GM19328 (cell line): Measurements from ENCODE around the gene CYFIP1.

Source experiments
- ATAC-seq: cut with Tn5 transposase; IDR thresholded peaks from one replicate; pipeline ENCODE4 v1.9.1; 2021; ENCODE audit warnings: mild to moderate bottlenecking, moderate library complexity; ENCODE audit not compliant: unreplicated experiment

CYFIP1 gene

DNA sequence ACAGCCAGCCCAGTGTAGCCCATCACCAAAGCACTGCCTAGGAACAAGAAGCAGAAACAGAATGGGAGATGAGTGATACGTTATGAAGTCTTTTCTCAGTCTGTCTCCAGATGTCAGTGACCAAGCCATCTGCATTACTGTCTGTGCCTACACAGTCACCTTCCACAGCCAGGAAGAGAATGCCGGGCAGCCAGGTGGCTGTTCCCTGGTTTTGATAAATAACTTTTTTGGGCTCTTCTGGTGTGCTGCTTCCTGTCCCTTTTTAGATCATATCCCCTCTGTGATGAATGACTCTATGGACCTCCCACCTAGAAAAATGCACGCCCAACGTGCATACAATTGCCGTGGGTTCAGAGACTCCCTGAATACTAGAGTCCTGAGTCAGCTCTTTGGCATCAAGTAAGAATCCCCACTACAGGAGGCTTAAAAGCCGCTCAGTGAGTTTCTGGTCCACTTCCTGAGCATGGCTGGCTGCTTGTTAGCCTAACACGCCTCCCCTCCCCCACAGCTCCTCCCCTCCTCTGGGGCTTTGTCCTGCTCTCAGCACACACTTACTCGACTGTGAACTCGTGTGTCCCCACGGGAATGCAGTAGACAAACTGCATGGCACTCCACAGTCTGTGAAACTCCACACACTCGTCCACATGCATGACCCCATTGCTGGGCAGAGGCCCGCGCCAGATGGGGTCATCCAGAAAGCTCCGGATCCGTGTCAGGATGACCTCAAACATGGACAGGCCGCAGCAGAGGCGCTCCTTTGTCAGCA, 107.0 kb downstream of the CYFIP1 start:
- ATAC-seq = no peak

DNA sequence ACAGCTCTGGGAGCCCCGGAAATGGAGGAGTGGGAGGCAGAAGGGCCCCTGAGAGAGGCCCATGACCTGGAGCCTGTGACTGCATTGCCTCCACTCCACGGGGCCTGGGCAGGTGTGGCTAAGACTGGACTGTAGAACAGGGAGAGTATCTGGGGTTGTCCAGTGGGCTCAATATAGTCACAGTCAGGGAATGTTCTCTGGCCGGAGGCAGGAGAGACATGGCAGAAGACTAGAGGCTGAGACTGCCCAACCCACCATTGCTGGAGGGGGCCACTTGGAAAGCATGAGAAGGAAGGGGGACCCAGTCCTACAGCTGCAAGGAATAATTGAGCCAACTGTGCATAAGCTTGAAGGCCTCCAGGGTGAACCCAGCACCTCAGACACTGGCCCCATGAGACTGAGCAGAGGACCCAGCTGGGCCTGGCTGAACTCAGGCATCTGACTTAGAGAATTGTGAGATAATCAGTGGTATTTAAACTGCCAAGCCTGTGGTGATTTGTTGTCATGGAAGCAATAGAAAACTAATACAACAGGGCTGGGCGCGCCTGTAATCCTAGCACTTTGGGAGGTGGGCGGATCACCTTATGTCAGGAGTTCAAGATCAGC, 108.6 kb downstream of the CYFIP1 start:
- no peak for ATAC-seq

- no peak for ATAC-seq
Measured at GRCh38 chr15:22870865-22871264, 109.3 kb downstream of the CYFIP1 start.

DNA sequence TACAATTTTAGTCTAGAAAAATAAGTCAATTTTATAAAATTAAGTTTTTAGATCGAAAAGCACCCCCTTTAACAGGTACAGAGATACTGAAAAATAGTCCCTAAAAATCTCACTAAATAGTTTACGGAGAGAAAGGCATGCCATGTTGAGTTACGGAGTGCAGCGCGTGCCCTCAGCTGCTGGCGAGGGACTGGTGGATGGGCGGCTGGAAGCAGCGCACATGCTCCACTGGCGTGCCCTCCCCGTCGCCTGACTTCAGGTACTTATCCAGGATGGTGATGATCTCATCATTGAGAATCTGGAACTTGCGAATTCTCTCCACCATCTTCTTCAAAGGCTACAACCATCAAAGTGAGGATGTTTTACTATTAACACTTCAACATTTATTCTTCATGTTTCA, 110.3 kb downstream of the CYFIP1 start:
- no peak for ATAC-seq

- no peak for ATAC-seq
Measured at GRCh38 chr15:22868928-22869327, 111.2 kb downstream of the CYFIP1 start.

DNA sequence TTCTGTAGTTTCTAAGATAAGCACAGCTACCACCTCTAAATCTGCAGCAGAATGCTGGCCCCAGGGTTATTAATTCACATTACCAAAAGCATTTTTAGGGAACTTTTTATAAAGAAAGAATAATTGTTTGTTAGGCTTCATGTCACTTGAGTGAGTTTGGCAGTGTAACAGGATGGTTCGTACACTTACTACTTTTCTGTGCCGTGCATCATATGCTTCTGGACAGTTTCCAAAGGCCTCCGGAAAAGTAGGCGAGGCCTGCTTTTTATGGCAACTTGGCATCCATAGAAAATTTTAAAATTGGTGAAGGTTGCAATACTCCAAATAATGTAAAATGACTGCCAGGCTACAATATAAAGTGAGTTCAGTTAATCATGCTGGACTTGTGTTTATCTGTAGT, 111.7 kb downstream of the CYFIP1 start:
- ATAC-seq = no peak

- ATAC-seq = no peak
Measured at GRCh38 chr15:22867886-22868285, 112.3 kb downstream of the CYFIP1 start.

GRCh38 chr15:22866079-22866478, 114.1 kb downstream of the CYFIP1 start:
- ATAC-seq = no peak

GRCh38 chr15:22863356-22863755, 116.8 kb downstream of the CYFIP1 start:
- no peak for ATAC-seq

DNA sequence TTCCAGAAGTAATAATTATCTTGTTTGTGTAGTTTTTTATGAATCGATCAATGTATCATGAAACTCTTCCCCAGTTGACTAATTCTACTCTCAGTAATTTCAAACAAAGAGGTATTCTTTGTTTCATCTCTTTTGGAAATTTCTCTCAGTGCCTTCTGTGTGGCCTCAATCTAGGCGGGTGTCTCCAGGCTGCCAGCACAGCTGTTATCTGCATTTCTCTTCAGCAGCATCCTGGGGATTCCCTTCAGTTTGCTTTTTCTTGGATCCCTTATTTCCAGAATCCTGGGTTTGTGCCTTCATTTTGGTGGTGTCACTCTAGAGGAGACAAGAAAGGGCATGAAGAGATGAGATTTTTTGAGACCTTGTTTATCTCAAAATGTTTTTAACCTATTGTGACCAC, 119.0 kb downstream of the CYFIP1 start:
- no peak for ATAC-seq

- ATAC-seq = no peak
Measured at GRCh38 chr15:22856659-22857058, 123.5 kb downstream of the CYFIP1 start.

GRCh38 chr15:22855791-22856190, 124.4 kb downstream of the CYFIP1 start:
- no peak for ATAC-seq

- no peak for ATAC-seq
Measured at GRCh38 chr15:22851513-22851912, 128.7 kb downstream of the CYFIP1 start.

DNA sequence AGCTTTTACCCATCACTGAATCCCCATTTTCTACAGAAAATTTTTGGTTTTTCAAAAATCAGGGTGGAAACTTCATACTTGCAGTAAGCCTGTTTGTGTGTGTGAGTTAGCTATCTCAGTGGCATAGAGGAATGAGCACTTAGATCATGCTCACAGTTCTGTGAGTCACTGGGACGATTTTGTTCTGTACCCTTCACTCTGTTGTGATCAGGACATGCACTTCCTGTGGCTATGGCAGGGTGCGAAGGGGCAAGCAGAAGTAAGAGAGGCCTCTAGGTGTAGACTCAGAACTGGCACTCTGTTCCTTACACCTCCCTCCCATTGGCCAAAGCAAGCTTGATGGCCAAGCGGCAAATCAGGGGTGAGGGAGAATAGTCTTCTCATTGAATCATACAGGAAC, 130.1 kb downstream of the CYFIP1 start:
- no peak for ATAC-seq

DNA sequence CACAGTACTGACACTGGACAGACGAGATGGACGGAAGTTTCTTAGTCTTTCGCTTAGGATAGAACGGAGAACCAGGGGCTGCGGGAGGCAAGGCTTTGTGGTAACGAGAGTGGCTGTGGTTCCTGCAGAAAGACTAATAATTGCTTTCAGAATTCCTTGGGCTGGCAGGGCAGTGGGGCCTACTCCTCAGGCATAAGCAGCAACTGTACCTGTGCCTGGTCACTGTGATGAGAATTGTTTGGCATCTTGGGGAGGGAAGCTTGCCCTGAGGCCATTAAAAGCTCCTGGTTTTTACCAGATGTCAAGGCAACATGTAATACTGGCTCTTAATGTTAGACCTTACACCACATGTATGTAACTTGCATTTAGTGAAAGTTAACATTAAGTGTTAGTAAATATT, 134.1 kb downstream of the CYFIP1 start:
- ATAC-seq = no peak

DNA sequence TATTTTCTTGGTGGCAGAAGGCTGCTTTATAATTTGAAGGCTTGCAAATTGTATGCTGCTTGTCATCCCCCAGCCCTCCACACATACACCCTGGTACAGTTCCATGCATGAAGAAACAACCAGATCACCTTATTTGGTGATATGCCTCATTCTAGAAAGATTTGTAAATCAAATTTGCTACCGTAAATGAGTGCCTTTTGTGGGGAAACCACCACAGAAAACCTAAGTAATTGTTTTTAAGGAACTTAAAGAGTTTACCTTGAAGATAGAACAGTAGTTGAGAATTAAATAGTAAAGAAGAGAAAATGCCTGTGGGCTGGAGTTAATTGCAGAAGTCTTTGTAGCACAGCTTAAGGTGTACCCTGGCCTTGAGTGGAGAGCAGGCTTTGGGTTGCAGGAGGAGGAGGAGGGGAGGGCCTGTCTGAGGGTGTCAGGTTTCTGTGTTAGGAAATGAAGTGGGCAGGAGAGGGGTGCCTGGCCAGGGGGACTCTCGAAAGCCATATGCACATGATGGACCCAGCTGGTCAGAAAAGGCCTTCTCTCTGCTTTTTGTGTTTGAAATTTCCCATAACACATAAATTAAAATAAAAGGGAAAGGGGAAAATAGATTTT, 134.8 kb downstream of the CYFIP1 start:
- ATAC-seq = no peak

- no peak for ATAC-seq
Measured at GRCh38 chr15:22844421-22845288, 135.5 kb downstream of the CYFIP1 start.

- ATAC-seq = no peak
Measured at GRCh38 chr15:22839046-22839695, 141.0 kb downstream of the CYFIP1 start.

GRCh38 chr15:22838292-22839042, 141.7 kb downstream of the CYFIP1 start, which contains the start of gene NIPA2:
Gene NIPA2, plus strand, starts transcription at chr15:22838666. Its CDS starts 13,066 bp downstream, at chr15:22851732.
- ATAC-seq = peak; percentile 71

DNA sequence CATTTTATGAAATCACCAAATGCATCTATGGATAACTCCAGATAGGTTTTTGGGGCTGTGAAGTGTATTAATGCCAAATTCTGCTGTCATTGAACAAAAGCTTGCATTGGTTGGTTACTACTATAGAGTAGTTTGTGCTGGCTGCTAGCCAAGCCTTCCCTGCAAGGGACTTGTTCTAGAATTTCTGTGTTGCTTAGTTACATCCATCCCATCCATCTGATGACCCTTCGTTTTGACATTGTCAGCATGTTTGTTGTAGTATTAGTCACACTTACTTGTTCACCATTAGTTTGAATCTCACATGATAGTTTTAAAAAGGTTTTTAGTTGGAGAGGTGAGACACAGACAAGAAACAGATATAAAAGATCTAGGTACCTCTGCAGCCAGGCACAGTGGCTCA, 148.7 kb downstream of the CYFIP1 start:
- no peak for ATAC-seq
